Heart right ventricle (tissue), 16 donors: Measurements from ENCODE around the gene LINGO1. TPM values are rescaled to one million over a fixed set of nuclear protein-coding genes. Genes with fewer than 3 reads are reported as not detected.

Source experiments
- ATAC-seq, 8 donors: fragments of 200-7000 bp; cut with Tn5 transposase; one replicate each; pipeline ENCODE4 v1.9.1; 2020; ENCODE audit warnings: mild to moderate bottlenecking in 8 of 8, moderate library complexity in 8 of 8, moderate number of reproducible peaks in 1 of 8
- DNase-seq, 2 donors: peaks; one replicate each; pipeline ENCODE4 v3.0.0-alpha.2; 2020
- H3K27ac ChIP-seq, 10 donors: fragments of 200-600 bp; sonication (generic) in 2 of 10; one replicate each; pipeline versions ENCODE4 v1.5.0 to v1.8.0; 2020 to 2022; ENCODE audit warnings: mild to moderate bottlenecking in 3 of 10
- H3K27me3 ChIP-seq, 7 donors: fragments of 200-600 bp; one replicate each; pipeline ENCODE4 v1.8.0; 2021 to 2022; ENCODE audit warnings: mild to moderate bottlenecking in 2 of 7
- H3K36me3 ChIP-seq, 9 donors: fragments of 200-600 bp; sonication (generic) in 1 of 9; one replicate each; pipeline versions ENCODE4 v1.5.0 to v1.8.0; 2020 to 2022; ENCODE audit warnings: mild to moderate bottlenecking in 2 of 9
- H3K4me1 ChIP-seq, 9 donors: fragments of 200-600 bp; sonication (generic) in 1 of 9; one replicate each; pipeline versions ENCODE4 v1.5.0 to v1.8.0; 2020 to 2022; ENCODE audit warnings: mild to moderate bottlenecking in 4 of 9
- H3K4me3 ChIP-seq, 10 donors: fragments of 200-600 bp; sonication (generic) in 2 of 10; one replicate each; pipeline versions ENCODE4 v1.5.0 to v1.8.0; 2020 to 2022; ENCODE audit warnings: mild to moderate bottlenecking in 7 of 10, moderate library complexity in 2 of 10
- H3K9me3 ChIP-seq, 11 donors: fragments of 200-600 bp in 10 of 11; sonication (generic) in 2 of 11; one replicate each; pipeline versions ENCODE4 v1.5.0 to v1.8.0; 2013 to 2022; ENCODE audit warnings: mild to moderate bottlenecking in 2 of 11, control low read depth in 1 of 11, moderate library complexity in 1 of 11
- WGBS, 2 donors: extraction: QIAGEN DNeasy Blood & Tissue Kit; methylation state at CpG; one replicate each; pipeline ENCODE4 v1.1.7; 2013; ENCODE audit warnings: inconsistent platforms in 1 of 2; 5-methylcytosine and 5-hydroxymethylcytosine counted together
- intact Hi-C, 10 donors: fragments of 100-400 bp; cut with DNase I; formaldehyde crosslinking; loops; one replicate each; pipeline versions ENCODE4 v1.11.1 to v1.14.2; 2022
- polyA plus RNA-seq, 2 donors: library from polyadenylated mRNA; stranded (reverse); fragments of 200-250 nt; gene quantifications; one replicate each; pipeline ENCODE4 v1.2.3, GENCODE V29; 2013
- total RNA-seq, 10 donors: library from RNA; stranded (reverse); fragmentation: NEBNext Ultra II Directional in 3 of 10; extraction: Animal tissue kit (Norgen Biotek cat#: 25700) in 3 of 10; gene quantifications; one replicate each; pipeline versions ENCODE4 v1.2.1 to v1.2.4, GENCODE V29; 2021 to 2023
- TF ChIP-seq, protein P1 (sequence below), 9 donors: fragments of 200-600 bp; sonication (generic) in 2 of 9; IDR thresholded peaks; one replicate each; pipeline versions ENCODE4 v1.5.0 to v1.8.0; 2021 to 2022; ENCODE audit warnings: antibody characterized with exemption in 9 of 9, mild to moderate bottlenecking in 5 of 9, moderate library complexity in 1 of 9
- donor health status: Arrhythmogenic right ventricular cardiomyopathy.
- donor health status: ischemic (EF 13 %, LVEDD 7.1; RV severe dilation, severe dysfunction).
- donor health status: healthy with polysubstance abuse.
- donor health status: DM: no; HTN: yes; CAD: no.
- donor health status: DM: no; HTN: no; CAD: no.
- donor health status: ischemic (EF 25% LVEDD 6.9; RV normal size, moderate dysfunction).
- donor health status: ischemic (EF 25% LVEDD 5.7; RV mildly dilated, moderate dysfunction).
- donor health status: healthy.
- donor health status: DM: yes; HTN: yes; CAD: no.
- donor health status: Ischemic cardiomyopathy.
- donor health status: ischemic (EF 35%, LVEDD 5.7; RV mildly dilated, moderate dysfunction).
- donor health status: nonischemic (EF 11% LVEDD 7.7; RV severe dilation, severe dysfunction).
- donor health status: DM: yes; HTN: yes; CAD: no.
- donor health status: PGD.
- donor health status: ischemic (EF 29% LVEDD 5.4; RV normal size, mild dysfunction).
- donor health status: nonischemic (EF 23%, LVEDD 6.1; RV moderate dilation, normal function).

Gene LINGO1
- total and polyA plus RNA-seq, 12 donors = 0.70 to 2.7 (median 1.3) TPM

DNA sequence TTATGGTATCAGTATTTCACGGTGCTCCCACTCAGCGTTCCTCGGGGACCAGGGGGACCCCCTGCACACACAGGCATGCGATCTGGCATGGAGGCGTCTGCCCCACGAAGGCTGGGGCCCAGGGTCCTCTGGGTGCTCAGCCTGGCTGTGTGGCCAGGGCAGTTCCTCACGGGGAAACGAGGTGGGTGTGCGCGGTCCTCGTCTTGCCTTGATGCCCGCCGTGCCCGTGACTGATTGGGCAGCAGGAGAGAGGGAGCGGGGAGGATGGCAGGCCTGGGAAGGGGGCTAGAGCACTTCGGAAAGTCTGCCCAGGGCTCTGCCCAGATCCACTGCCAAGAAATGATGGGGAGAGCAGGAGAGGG lies 10.9 kb downstream of the LINGO1 start:
- no peak for DNase-seq
- intact Hi-C loops = no loop called here
- WGBS, 2 donors = 81 to 89% methylated on average over 16 of the region's 16 CpGs

DNA sequence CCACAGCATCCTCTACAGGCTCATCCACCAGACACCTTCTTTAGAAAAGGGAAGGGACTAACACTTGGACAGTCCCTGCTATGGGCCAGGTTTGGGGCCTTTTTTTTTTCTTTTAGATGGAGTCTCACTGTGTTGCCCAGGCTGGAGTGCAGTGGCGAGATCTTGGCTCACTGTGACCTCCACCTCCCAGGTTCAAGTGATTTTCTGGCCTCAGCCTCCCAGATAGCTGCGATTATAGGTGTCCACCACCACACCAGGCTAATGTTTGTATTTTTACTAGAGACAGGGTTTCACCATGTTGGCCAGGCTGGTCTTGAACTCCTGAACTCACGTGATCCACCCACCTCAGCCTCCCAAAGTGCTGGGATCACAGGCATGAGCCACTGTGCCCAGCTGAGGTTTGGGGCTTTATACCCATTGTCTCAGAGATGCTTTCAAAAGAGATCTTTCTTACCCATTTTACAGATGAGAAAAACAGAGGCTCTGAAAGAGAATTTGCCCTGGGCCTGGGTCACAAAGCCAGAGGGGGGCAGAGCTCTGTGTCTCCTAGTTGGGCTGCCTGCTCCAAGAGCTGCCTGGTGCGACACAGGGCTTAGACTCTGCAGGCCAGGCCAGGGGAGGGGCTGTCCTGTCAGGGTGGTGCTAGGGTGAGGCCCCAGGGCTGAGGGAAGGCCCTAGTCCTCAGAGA lies 11.6 kb downstream of the LINGO1 start:
- Histone ChIP-seq H3K36me3 (no peaks in the 10 kb centered on the region), H3K27me3 (peaks cover 0 to 2% (median 0%) of the 10 kb centered on the region in 7 donors), H3K4me3 (no peak overlapping the region), H3K27ac (no peak overlapping the region), H3K4me1 (peaks cover 0 to 13% (median 0%) of the 10 kb centered on the region in 9 donors), H3K9me3 (no peaks in the 10 kb centered on the region)
- 93 to 98% methylated on average over 4 of the region's 4 CpGs for WGBS, 2 donors
- TF ChIP-seq, protein P1, sequence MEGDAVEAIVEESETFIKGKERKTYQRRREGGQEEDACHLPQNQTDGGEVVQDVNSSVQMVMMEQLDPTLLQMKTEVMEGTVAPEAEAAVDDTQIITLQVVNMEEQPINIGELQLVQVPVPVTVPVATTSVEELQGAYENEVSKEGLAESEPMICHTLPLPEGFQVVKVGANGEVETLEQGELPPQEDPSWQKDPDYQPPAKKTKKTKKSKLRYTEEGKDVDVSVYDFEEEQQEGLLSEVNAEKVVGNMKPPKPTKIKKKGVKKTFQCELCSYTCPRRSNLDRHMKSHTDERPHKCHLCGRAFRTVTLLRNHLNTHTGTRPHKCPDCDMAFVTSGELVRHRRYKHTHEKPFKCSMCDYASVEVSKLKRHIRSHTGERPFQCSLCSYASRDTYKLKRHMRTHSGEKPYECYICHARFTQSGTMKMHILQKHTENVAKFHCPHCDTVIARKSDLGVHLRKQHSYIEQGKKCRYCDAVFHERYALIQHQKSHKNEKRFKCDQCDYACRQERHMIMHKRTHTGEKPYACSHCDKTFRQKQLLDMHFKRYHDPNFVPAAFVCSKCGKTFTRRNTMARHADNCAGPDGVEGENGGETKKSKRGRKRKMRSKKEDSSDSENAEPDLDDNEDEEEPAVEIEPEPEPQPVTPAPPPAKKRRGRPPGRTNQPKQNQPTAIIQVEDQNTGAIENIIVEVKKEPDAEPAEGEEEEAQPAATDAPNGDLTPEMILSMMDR (IDR thresholded peaks at IDR 0.05) = no peak
- no peak for DNase-seq
- ATAC-seq = no peak
- intact Hi-C loops = no loop called here

More for the DNA sequence above, 10.9 kb downstream of the LINGO1 start:
- peaks cover 0 to 2% (median 0%) of the 10 kb centered on the region in 7 donors for H3K27me3 ChIP-seq
- no peak overlapping the region for H3K27ac ChIP-seq
- no peak overlapping the region for H3K4me3 ChIP-seq
- H3K4me1 ChIP-seq = peaks cover 0 to 13% (median 0%) of the 10 kb centered on the region in 9 donors
- no peaks in the 10 kb centered on the region for H3K36me3 ChIP-seq
- TF ChIP-seq, protein P1 (IDR thresholded peaks at IDR 0.05) = no peak
- ATAC-seq = no peak
- no peaks in the 10 kb centered on the region for H3K9me3 ChIP-seq

DNA sequence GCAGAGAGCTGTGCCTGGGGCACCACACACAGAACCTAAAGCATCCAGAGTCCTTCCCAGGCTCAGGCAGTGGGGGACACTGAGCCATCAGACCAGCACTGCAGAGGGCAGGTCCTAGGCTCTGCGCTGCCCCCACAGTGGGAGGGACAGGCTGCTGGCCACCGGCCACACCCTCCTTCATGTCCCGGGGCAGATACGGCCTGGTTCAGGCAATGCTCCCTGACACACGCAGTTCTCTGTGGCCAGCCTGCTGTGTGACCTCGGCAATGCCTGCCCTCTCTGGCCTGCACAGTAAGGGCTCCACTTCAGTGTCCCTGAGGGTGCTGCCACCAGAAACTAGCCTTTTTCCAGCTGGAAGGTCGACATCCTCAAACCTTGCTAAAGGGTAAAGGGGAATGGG lies 12.4 kb downstream of the LINGO1 start:
- Histone ChIP-seq H3K36me3 (no peaks in the 10 kb centered on the region), H3K9me3 (no peaks in the 10 kb centered on the region), H3K4me1 (peaks cover 0 to 13% (median 0%) of the 10 kb centered on the region in 9 donors), H3K27me3 (peaks cover 0 to 2% (median 0%) of the 10 kb centered on the region in 7 donors), H3K4me3 (no peak overlapping the region), H3K27ac (no peak overlapping the region)
- ATAC-seq = no peak
- intact Hi-C loops = no loop called here
- WGBS, 2 donors = 73 to 80% methylated on average over 7 of the region's 7 CpGs
- TF ChIP-seq, protein P1 (IDR thresholded peaks at IDR 0.05) = no peak
- no peak for DNase-seq

DNA sequence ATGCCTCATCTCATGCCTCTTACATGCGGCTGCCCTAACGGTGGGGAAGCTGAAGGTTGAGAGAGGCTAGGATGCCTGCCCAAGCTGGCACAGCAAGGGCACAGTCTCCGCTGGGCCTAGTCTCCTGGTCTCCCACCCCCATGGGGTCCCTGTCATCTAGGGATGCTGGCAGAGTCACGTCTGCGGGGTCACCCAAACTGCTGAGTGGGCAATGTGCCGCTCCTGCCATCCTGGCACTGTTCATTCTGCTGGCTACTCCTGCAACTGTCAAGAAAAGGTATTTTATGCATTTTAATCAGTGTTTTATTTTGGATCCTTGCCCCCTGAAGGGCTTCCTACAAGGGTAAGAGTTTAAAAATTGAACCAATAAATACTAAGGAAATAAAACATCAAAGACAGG lies 12.8 kb downstream of the LINGO1 start:
- ATAC-seq = no peak
- intact Hi-C loops = no loop called here
- no peak for DNase-seq
- H3K4me1 ChIP-seq = peaks cover 0 to 13% (median 0%) of the 10 kb centered on the region in 9 donors
- peaks cover 0 to 2% (median 0%) of the 10 kb centered on the region in 7 donors for H3K27me3 ChIP-seq
- no peak overlapping the region for H3K27ac ChIP-seq
- H3K9me3 ChIP-seq = no peaks in the 10 kb centered on the region
- TF ChIP-seq, protein P1 (IDR thresholded peaks at IDR 0.05) = no peak
- WGBS, 2 donors = 73 to 78% methylated on average over 6 of the region's 6 CpGs
- H3K4me3 ChIP-seq = no peak overlapping the region
- H3K36me3 ChIP-seq = no peaks in the 10 kb centered on the region
